ENCODE data around the gene RAPSN.

Gene RAPSN

GRCh38 chr11:47390422-47390760, 58.5 kb downstream of the RAPSN start:
- Histone ChIP-seq H3K9me3 (no peaks in the 10 kb centered on the region), H3K4me3 (no peak overlapping the region), H3K4me1 (no peaks in the 10 kb centered on the region), H3K27me3 (no peaks in the 10 kb centered on the region), H3K36me3 (no peaks in the 10 kb centered on the region), H3K27ac (no peak overlapping the region)
- no peak for TF ChIP-seq CTCF (IDR thresholded peaks at IDR 0.05)
- intact Hi-C loops (cut with DNase I; ENCODE audit: low total_unique reads), result no loop called here
- no peak for DNase-seq

- no peak overlapping the region for H3K4me3 ChIP-seq
- no peak overlapping the region for H3K27ac ChIP-seq
- no peaks in the 10 kb centered on the region for H3K36me3 ChIP-seq
- DNase-seq, result no peak
- H3K27me3 ChIP-seq, result no peaks in the 10 kb centered on the region
- no peaks in the 10 kb centered on the region for H3K4me1 ChIP-seq
- no peaks in the 10 kb centered on the region for H3K9me3 ChIP-seq
- intact Hi-C loops (cut with DNase I; ENCODE audit: low total_unique reads), result no loop called here
- no peak for TF ChIP-seq CTCF (IDR thresholded peaks at IDR 0.05)
Observed at GRCh38 chr11:47389577-47390421, 59.1 kb downstream of the RAPSN start.

GRCh38 chr11:47388697-47389576, 60.0 kb downstream of the RAPSN start:
- no peak overlapping the region for H3K27ac ChIP-seq
- intact Hi-C loops (cut with DNase I; ENCODE audit: low total_unique reads), result no loop called here

GRCh38 chr11:47387944-47388696, 60.8 kb downstream of the RAPSN start:
- no peak for DNase-seq
- Histone ChIP-seq H3K36me3 (no peaks in the 10 kb centered on the region), H3K4me1 (no peaks in the 10 kb centered on the region), H3K27ac (no peak overlapping the region), H3K9me3 (no peaks in the 10 kb centered on the region), H3K4me3 (no peak overlapping the region), H3K27me3 (no peaks in the 10 kb centered on the region)
- TF ChIP-seq CTCF (IDR thresholded peaks at IDR 0.05), result no peak
- intact Hi-C loops (cut with DNase I; ENCODE audit: low total_unique reads), result no loop called here

More at GRCh38 chr11:47388697-47389576, 60.0 kb downstream of the RAPSN start:
- H3K27me3 ChIP-seq, result no peaks in the 10 kb centered on the region
- TF ChIP-seq CTCF (IDR thresholded peaks at IDR 0.05), result no peak
- H3K4me1 ChIP-seq, result no peaks in the 10 kb centered on the region
- H3K4me3 ChIP-seq, result no peak overlapping the region
- no peak for DNase-seq
- no peaks in the 10 kb centered on the region for H3K9me3 ChIP-seq
- H3K36me3 ChIP-seq, result no peaks in the 10 kb centered on the region

Data from tibial artery (tissue), 4 donors.